GM21515 (cell line): Measurements from ENCODE around the gene FFAR4.
"Not testable (repeated sequence)": the region's sequence is repeated elsewhere in the genome, so short reads cannot be mapped to it uniquely, and the experiment has no call there.

Experiments used
- ATAC-seq: cut with Tn5 transposase; IDR thresholded peaks from one replicate; pipeline ENCODE4 v1.9.1; 2021; ENCODE audit not compliant: unreplicated experiment

Gene FFAR4

DNA sequence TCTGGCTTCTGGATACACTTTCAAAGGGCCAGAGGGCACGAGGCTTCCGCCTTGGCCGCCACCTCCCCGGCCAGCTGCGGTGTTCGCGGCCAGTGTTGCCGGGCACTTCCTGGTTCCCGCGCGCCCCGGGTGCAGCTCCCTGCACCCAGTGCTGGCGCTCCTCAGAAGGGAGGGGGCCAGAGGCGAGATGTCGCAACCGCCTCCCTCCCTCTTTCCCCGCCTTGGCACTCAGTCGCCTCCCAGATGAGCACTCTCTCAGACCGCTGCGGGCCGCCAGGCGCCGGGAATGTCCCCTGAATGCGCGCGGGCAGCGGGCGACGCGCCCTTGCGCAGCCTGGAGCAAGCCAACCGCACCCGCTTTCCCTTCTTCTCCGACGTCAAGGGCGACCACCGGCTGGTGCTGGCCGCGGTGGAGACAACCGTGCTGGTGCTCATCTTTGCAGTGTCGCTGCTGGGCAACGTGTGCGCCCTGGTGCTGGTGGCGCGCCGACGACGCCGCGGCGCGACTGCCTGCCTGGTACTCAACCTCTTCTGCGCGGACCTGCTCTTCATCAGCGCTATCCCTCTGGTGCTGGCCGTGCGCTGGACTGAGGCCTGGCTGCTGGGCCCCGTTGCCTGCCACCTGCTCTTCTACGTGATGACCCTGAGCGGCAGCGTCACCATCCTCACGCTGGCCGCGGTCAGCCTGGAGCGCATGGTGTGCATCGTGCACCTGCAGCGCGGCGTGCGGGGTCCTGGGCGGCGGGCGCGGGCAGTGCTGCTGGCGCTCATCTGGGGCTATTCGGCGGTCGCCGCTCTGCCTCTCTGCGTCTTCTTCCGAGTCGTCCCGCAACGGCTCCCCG is at the start of gene FFAR4:
Gene FFAR4, plus strand, starts transcription at position 231 of the 842 bp plus-strand sequence. Its CDS starts 56 bp downstream, at position 287.
- no peak for ATAC-seq

GRCh38 chr10:93518531-93518930 is 47.9 kb upstream of the FFAR4 start:
- ATAC-seq = no peak

GRCh38 chr10:93535293-93535692 is 31.2 kb upstream of the FFAR4 start:
- ATAC-seq = no peak

DNA sequence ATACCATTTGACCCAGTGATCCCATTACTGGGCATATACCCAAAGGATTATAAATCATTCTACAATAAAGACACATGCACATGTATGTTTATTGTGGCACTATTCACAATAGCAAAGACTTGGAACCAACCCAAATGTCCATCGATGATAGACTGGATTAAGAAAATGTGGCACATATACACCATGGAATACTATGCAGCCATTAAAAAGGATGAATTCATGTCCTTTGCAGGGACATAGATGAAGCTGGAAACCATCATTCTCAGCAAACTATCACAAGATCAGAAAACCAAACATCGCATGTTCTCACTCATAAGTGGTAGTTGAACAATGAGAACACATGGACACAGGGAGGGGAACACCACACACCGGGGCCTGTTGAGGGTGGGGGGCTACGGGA is 25.6 kb upstream of the FFAR4 start:
- ATAC-seq = not testable (repeated sequence)

DNA sequence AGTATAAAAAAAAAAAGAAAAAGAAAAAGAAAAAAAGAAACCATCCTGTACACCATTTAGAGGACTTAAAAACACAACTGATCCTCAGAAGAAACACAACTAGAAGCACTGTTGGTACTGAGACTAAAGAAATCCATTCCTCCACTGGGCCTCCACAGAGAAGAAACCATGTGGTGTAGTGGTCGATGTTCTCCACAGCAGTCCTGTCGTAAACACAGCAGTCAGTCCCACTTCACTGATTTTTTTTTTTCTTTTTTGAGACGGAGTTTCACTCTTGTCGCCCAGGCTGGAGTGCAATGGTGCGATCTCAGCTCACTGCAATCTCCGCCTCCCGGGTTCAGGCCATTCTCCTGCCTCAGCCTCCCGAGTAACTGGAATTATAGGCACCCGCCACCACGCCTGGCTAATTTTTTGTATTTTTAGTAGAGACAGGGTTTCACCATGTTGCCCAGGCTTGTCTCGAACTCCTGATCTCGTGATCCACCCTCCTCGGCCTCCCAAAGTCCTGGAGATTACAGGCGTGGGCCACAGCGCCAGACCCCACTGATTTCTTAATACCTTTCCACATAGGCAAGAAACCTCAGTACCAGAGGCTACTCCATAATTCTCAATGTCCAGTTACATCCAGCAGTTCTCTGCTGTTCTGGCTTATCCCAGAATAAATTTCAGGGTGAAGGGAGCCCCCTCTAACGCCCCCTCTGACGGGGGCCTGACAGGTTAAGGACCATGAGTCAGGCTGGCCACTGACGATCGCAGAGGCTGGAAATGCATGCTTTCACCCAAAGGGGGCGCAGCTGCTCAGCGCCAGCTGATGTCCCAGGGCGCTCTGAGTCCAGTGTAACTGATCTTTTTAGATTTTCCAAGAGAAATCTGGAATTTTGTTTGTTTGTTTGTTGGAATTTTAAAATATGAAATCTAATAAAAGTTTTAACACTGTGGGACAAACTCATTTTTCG is 24.8 kb upstream of the FFAR4 start:
- ATAC-seq = no peak

- ATAC-seq = no peak
Measured at GRCh38 chr10:93542358-93542791, 24.1 kb upstream of the FFAR4 start.

DNA sequence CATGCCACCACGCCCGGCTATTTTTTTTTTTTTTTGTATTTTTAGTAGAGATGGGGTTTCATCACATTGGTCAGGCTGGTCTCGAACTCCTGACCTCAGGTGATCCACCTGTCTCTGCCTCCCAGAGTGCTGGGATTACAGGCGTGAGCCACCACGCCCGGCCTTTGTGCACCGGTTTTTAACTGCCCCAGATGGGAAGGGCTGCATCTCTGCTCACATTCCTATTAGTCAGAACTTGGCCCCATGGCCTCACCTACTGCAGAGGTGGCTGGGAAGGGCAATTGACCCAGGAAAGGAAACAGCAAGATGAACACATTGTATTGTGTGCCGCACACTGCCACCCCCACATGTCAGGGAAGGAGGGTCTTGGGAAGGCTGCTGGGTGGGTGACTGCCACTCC is 19.5 kb upstream of the FFAR4 start:
- not testable (repeated sequence) for ATAC-seq

DNA sequence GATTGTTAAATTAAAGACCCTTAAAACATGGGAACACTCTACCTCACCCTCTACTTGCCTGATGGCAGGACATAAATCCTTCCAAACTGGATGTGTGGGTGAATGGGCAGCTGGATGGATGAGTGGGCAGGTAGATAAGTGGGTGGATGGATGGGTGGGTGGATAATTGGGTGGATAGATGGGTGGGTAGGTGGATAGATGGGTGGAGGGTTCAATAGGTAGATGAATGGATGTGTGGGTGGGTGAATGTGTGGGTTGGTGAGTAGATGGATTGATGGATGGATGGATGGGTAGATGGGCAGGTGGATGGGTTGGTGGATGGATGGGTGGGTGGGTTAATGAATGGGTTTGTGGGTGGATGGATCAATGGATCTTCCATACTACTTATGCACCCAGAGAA is 18.9 kb upstream of the FFAR4 start:
- ATAC-seq = no peak

GRCh38 chr10:93548376-93549071 is 17.9 kb upstream of the FFAR4 start:
- no peak for ATAC-seq

DNA sequence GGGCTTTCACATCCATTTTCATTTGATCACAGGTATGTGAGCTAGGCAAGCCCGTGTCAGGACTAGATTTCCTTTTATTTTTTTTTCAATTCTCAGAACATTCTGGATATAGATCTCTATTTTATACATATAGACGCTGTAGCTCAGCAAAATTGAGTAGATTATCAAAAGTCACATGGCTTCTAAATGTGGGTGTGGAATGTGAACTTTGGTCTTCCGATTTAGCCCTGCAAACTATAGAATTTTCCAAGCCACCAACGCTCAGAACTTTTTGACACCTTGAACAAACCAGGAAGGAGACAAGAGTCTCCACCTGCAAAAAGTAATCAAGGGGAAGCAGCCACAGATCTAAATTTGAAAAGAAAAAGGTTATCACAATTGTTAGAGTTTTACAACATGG is 15.9 kb upstream of the FFAR4 start:
- ATAC-seq = no peak

DNA sequence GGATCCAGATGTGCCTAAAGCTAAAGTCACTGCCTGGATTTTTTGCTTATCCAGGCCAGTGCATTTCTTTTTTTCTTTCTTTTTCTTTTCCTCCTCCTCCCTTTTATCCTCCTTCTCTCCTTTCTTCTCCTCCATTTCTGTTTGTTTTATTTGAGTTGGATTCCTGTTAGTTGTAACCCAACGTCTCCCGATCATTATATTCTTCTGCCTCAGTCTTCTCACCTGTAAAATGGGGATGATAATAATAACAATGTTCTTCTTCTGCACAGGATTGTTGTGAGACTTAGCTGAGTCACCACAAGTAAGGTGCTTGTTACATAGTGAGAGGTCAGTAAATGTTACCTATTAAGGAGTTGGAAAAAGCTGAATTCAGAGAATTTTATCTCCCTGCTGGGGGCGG is 13.7 kb upstream of the FFAR4 start:
- no peak for ATAC-seq

DNA sequence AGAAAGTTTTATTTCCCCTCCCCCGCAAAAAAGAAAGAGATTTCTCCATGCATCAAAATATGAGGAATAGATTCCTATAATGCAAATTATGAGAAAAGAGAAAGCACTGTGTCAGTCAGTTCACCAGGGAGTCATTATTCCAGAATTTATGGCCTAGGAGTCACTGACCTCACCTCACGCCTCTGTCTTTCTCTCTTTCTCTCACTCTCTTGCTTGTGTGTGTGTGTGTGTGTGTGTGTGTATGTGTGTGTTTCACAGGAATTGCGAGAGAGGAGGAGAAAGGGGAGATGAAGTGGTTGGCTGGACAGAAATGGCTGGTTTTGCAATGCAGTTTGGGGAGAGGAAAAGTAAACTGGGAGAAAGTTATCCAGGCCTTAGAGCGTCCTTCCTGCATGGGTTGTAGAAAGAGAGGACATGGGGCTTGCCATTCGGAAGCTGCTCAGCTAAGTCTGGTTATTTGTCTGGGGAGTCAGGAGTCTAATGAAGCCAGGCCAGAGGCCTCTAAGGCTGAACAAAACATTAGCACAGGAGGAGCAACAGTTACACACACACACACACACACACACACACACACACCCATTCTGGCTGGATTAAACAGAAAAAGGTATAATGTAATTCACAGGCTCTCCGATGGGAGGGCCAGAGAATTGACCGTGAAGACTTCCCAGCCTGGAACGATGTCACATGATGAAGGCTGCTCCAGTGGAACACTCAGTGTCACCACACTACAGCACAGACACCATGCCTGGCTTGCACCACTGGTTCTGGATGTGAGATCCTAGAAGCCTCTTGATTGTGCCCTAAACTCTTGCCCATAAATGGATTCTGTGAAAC is 12.8 kb upstream of the FFAR4 start:
- no peak for ATAC-seq

GRCh38 chr10:93554316-93554663 is 12.2 kb upstream of the FFAR4 start:
- ATAC-seq = no peak

- ATAC-seq = no peak
Measured at GRCh38 chr10:93554760-93555432, 11.6 kb upstream of the FFAR4 start.

GRCh38 chr10:93559490-93559889 is 7.0 kb upstream of the FFAR4 start:
- no peak for ATAC-seq

GRCh38 chr10:93560541-93560940 is 5.9 kb upstream of the FFAR4 start:
- ATAC-seq = no peak

- ATAC-seq = no peak
Measured at GRCh38 chr10:93565446-93565845, 1.0 kb upstream of the FFAR4 start.

DNA sequence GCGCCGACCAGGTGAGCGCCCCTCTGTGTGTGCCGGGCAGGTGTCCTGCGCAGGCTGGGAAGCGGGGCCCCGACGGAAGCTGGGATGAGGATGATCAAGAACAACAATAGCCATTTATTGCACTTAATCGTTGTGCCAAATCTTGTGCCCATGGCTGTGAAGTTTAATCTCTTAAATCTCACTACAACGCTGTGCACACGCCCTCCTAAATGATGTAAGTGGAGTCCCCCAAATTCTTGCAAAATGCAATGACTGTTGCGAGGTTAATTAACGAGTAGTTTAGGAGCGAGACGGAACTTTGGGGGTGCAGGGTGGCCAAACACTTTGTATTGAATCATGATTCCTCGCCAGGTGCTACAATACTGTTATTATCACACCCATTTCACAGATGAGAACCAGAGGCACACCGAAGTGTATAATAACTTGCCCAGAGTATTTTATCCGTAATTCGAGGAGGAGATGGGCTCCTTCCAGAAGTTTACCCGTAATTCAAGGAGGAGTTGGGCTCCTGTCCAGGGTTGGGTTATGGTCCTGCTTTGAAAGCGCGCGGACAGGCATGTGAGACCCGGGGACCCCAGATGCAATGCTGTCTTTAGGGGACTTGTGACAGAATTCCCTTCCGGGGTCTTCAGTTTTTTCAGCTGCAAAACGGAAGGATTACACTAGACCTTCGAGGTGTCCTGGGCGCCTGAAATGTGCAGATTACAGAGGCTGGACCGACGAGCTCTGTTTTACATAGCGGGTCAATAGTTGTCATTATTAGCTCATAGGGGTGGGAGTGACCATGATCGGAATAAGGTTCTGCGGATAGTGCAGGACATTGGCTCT is 1.0 kb downstream of the FFAR4 start:
- no peak for ATAC-seq

DNA sequence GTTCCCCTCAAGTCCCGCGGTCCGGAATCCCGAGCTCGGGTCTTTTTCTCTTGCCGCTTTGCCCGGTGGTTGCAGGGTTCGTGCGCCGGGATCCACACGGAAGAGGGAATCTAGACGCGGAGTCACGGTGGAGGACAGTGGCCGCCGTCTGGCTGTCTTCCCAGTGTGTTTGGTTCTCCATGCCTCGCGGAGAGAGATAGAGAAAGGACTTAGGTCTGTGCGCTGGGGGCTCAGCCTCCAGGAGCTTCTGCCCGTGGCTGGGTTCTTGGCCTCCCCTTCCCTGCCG is 1.6 kb downstream of the FFAR4 start:
- no peak for ATAC-seq
